Activated T-cell treated with anti-CD3 and anti-CD28 coated beads for 24 hours (primary cell): Measurements from ENCODE around the gene APBA2.

Experiments used
- DNase-seq: peaks from one replicate; pipeline ENCODE4 v3.0.0-alpha.2; 2020; ENCODE audit warnings: low read depth

APBA2 gene

DNA sequence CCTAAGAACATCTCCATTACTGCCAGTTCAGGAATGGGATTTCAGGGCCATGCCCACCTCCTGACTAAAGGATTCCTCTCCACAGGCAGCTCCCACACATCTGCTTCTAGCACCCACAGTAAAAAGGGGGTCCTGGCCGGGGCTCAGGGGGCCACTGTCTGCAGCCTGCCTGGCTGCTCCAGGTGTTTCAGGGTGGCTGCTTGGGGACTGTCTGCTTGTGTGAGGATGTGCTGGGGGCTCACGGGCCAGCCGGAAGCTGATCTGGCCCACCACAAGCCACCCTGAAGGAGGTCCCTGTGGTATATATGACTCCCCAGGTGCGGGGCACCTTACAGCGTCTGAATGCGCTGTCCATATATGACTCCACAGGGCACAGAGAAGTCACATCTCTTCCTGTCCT lies 248.5 kb downstream of the APBA2 start:
- no peak for DNase-seq

- no peak for DNase-seq
Observed at GRCh38 chr15:29134641-29135308, 249.0 kb downstream of the APBA2 start.

- DNase-seq: no peak
Observed at GRCh38 chr15:29135309-29135657, 249.5 kb downstream of the APBA2 start.

GRCh38 chr15:29135702-29136646 lies 250.2 kb downstream of the APBA2 start:
- DNase-seq: no peak

GRCh38 chr15:29138260-29138659 lies 252.5 kb downstream of the APBA2 start:
- DNase-seq: no peak

GRCh38 chr15:29139072-29139471 lies 253.3 kb downstream of the APBA2 start:
- DNase-seq: no peak

GRCh38 chr15:29139540-29140459 lies 254.0 kb downstream of the APBA2 start:
- peak; percentile 44 for DNase-seq

DNA sequence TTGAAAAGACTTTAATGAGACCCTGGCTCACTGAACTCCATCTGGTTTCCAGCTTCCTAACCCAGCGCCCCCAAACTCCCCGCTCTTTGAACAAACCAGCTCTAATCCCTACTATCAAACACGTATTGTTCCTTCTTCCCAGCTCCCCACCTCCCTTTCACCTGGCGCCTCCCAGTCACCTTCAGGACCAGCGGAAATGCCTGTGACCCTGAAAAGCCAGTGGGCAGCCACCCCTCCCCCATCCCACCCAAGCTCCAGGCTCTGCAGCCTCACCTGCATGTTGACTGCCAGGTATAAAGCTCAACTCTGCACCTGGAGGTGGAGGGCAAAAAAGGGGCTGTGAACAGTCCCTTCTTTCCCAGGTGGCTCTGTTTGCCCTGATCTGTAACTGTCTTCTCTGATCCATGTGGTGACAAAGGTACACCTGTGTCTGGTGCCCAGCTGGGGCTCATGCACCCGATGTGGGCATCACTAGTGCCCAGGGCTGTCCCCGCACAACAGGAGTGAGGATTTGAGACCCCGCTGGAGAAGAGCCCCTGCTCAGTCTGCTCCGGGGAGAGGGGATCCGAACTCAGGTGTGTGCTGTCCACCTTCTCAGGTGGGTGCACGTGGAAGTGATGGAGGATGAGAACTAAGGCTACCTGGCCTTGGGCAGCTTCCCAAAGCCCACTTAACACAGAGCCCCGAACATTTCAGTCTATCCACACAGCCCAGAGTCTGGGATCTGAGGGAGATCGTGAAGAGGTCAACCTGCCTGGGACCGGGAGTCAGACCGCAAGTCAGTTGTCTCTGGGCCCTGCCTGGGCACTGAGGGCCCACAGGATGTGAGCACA lies 254.9 kb downstream of the APBA2 start:
- no peak for DNase-seq

- DNase-seq: no peak
Observed at GRCh38 chr15:29141308-29142128, 255.7 kb downstream of the APBA2 start.

GRCh38 chr15:29142129-29142747 lies 256.5 kb downstream of the APBA2 start:
- DNase-seq: no peak

GRCh38 chr15:29143293-29143692 lies 257.5 kb downstream of the APBA2 start:
- DNase-seq: no peak

- no peak for DNase-seq
Observed at GRCh38 chr15:29143909-29144635, 258.3 kb downstream of the APBA2 start.

DNA sequence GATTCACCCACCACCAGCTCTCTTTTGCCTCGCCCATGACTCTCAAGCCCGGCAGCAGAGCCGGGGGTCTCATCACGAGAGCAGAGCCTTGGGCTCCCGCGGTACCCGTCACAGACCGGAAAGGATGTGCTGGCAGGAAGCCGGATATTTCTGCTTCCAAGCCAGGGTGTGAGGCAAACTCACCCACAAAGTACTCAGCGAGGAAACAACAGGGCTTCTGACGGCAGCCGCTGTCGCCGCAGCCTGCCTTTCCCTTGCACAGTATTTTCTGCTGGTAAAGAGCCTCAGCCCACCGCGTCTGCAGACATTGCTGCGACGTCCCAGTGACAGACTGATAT lies 263.9 kb downstream of the APBA2 start:
- no peak for DNase-seq

DNA sequence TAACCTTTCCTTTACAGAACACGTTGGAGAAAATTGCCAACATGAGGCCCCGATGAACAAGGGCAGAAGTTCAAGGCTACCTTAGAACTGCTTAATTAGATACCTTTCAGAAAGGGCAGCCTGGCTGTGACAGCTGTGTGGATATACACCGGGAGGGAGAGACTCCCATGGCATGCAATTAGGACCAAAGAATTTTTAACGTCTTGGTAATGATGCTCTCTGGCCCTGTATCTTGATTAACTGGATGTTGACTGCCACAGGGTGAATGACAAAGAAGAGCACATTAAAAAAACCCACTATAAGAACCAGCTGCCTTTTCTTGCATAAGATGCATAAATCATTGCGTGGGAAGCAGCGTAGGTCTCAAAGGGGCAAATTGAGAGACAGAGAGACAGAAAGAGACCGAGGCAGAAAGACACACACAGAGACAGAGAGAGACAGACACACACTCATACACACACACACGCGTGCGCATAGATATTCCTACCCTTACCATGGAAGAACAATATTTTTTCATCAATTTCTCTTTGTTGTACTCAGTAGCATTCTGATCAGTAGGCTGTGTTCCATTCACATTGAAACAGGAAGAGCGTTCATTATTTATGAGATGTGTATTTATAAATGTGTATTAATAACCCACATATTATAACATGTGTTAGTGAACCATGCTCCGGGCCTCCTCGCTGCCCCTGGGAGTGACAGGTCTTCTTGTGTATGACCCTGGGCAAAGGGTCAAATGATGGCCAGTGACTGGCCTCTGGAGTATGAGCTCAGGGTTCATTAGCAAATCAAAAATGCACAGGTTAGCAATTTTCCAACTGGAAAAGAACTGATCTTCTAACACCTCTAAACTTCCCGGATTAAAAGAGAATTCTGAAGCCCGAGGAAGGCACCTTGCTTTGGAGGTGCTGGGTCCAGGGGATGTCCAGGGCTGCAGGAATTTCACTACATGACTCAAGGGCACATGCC lies 265.0 kb downstream of the APBA2 start:
- no peak for DNase-seq

DNA sequence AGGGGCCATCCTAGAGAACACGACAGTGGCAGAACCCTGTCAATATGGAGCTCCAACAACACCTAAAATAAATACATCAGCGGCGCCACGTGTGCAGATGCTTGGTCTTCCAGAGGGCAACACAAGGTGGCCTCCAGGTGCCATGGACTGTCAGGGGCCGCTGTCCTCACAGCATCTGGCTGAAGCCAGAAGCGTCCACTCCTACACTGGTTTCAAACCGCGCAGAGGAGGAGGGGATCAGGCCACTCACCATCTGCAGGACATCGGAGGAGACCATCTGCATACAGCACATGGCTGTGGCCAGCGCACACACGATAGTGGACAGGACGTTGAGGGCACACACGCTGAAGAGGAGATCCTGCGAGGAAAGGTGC lies 265.7 kb downstream of the APBA2 start:
- DNase-seq: no peak

- no peak for DNase-seq
Observed at GRCh38 chr15:29156521-29156920, 270.7 kb downstream of the APBA2 start.

DNA sequence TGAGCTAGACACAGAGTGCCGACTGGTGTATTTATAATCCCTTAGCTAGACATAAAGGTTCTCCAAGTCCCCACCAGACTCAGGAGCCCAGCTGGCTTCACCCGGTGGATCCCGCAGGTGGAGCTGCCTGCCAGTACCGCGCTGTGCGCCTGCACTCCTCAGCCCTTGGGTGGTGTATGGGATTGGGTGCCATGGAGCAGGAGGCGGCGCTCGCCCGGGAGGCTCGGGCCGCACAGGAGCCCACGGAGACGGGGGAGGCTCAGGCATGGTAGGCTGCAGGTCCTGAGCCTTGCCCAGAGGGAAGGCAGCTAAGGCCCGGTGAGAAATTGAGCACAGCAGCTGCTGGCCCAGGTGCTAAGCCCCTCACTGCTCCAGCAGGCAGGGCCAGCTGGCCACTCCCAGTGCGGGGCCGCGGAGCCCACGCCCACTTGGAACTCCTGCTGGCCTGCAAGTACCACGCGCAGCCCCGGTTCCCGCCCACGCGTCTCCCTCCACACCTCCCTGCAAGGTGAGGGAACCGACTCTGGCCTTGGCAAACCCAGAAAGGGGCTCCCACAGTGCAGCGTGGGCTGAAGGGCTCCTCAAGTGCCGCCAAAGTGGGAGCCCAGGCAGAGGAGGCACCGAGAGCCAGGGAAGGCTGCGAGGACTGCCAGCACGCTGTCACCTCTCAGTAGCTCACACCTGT lies 274.1 kb downstream of the APBA2 start:
- DNase-seq: no peak

DNA sequence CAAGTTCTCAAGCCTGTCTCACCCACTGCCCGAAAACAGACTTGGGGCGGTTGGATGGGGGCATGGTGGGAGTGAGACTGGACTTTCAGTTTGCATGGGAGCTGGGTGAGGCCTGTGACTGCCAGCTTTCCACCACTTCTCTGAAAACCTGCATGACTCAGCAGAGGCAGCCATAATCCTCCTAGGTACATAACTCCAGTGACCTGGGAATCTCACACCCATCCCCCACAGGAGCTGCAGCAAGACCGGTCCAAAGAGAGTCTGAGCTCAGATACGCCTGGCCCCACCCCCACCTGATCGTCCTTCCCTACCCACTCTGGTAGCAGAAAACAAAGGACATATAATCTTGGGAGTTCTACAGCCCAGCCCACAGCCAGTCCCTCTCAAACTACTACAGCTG lies 276.6 kb downstream of the APBA2 start:
- no peak for DNase-seq
